GM12801 (cell line): ENCODE measurements around the gene DHRS4L2.

Source experiments
- TF ChIP-seq, protein P1 (sequence below): IDR thresholded peaks from one replicate; pipeline ENCODE4 v1.5.1; 2011; ENCODE audit warnings: control low read depth; ENCODE audit not compliant: insufficient read length; ENCODE audit errors: extremely low read depth

The DHRS4L2 gene

DNA sequence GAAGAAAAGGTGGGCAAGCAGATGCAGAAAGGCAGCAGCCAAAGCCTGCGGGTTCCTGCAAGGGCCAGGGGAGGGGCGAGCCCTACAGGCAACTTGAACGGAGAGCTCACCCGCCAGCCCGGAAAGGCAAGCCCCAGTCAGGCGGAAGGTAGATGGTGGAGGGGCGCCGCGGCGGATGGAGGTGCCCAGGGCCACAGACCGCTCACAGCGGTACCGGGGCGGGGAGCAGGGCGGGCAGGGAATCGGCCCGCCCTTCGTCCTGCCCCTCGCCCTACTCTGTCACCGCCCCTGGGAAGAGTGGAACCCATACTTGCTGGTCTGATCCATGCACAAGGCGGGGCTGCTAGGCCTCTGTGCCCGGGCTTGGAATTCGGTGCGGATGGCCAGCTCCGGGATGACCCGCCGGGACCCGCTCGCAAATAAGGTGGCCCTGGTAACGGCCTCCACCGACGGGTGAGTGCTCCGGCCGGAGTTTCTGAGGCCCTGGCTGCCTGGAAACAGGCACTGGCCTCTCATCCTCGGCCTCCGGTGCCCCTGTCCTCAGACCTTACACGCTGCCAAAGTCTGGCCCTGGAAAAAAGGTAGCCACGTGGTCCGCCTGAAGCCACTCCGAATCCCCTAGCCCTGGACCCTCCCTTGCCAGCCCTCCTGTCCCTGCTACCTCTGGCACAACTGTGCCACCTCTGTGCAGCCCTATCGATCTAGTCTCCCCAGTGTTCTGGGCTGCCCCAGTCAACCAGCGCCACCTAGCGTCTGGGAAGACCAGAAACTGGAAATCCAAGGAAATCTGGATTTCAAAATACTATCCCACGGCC, 35.1 kb upstream of the DHRS4L2 start, which contains the start of gene DHRS4:
Gene DHRS4 (plus strand): TSS at position 307 of the 815 bp plus-strand sequence. CDS start 19 bp downstream, at position 326.
- TF ChIP-seq, protein P1, sequence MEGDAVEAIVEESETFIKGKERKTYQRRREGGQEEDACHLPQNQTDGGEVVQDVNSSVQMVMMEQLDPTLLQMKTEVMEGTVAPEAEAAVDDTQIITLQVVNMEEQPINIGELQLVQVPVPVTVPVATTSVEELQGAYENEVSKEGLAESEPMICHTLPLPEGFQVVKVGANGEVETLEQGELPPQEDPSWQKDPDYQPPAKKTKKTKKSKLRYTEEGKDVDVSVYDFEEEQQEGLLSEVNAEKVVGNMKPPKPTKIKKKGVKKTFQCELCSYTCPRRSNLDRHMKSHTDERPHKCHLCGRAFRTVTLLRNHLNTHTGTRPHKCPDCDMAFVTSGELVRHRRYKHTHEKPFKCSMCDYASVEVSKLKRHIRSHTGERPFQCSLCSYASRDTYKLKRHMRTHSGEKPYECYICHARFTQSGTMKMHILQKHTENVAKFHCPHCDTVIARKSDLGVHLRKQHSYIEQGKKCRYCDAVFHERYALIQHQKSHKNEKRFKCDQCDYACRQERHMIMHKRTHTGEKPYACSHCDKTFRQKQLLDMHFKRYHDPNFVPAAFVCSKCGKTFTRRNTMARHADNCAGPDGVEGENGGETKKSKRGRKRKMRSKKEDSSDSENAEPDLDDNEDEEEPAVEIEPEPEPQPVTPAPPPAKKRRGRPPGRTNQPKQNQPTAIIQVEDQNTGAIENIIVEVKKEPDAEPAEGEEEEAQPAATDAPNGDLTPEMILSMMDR: no peak

DNA sequence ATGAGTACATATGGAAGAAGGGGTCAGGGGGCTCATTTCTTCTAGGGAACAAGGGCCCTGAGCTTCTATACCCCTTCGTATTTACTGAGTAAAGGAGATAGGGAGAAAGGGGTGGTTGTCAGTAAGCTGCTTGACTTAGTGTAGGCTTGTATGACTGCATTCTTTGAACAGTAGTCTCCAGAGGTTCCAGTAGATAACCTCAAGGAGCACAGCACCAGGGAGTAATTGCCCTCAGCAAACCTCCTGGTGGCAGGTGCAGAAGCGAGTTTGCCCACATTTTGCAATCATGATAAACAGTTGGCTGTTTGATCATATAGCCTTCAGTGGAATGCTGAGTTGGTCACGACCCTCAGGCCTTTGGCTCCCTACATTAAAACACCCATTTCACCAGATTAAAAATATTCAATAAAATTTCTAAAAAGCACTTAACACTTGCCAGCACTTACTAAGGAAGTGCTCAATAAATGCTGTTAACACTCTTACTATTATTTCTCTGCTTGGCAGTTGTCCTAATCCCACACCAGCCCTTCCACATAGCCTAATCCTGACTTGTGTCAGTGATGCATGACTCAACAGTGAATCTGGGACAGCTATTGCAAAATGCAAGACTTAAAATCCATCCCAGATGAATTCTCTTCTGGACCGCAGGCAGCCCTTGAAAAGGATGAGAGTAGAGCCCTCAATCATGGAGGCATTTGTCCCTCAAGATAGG, 3.7 kb upstream of the DHRS4L2 start:
- TF ChIP-seq, protein P1: no peak

DNA sequence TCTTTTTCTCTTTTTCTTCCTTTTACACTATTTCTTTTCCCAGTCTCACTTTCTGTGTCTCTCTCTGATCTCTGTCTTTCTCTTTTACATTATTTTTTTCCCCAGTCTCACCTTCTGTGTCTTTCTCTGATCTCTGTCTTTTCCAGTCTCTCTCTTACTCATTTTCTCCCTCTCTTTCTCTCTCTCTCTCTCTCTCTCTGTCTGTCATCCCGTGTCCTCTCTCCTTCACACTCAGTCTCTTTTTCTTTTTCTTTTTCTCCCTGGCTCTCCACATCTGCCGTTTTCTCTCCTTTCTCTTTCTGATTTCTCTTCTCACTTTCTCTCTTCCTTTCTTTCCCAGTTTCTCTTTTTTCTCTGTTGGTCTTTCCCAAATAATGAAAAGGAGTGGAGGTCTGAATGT, 22.3 kb downstream of the DHRS4L2 start:
- TF ChIP-seq, protein P1: no peak

DNA sequence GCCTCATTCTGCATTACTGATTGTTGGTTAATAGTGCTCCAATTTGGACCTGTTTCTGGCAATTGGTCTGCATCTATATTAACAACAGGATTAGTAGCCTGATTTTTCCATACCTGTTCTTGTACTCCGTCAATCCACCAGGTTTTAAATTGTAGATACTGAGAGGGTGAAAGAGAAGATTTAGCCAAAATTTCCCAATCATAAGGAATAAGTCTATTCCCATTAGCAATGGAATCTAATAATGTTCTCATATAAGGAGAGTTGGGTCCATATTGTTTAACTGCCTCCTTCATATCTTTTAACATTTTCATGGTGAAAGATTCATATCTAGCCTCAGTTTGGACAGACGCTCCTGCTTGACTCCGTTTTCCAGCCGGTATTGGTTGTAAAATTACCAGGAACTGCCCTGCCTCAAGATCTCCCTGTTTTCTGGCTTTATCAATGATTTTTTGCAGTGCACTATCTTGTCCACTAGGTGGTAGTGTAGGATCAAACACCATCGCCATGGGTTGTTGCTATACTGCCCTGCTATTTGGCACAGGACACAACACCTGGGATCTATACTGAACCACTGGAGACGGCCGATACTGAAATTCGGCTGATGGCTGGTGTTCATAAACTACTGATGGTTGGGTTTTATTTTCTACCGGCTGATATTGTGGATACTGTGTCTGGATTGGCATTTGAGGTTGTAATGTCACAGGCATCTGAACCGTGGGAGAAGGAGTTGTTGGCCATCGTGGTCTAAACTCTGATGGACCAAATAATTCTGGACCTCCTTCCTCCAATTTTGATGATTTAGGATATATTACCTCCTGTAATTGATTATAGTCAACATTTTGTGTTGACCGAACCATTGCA, 25.2 kb downstream of the DHRS4L2 start:
- TF ChIP-seq, protein P1: no peak

DNA sequence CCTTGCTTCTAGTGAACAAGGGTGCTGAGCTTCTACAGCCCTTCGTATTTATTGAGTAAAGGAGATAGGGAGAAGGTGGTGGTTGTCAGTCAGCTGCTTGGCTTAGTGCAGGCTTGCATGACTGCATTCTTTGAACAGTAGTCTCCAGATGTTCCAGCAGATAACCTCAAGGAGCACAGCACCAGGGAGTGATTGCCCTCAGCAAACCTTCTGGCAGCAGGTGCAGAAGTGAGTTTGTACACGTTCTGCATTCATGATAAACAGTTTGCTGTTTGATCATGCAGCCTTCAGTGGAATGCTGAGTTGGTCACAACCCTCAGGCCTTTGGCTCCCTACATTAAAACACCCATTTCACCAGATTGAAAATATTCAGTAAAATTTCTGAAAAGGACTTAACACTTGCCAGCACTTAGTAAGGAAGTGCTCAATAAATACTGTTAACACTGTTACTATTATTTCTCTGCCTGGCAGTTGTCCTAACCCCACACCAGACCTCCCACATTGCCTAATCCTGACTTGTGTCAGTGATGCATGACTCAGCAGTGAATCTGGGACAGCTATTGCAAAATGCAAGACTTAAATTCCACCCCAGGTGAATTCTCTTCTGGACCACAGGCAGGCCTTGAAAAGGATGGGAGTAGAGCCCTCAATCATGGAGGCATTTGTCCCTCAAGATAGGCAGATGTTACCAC, 44.1 kb downstream of the DHRS4L2 start:
- TF ChIP-seq, protein P1: no peak

DNA sequence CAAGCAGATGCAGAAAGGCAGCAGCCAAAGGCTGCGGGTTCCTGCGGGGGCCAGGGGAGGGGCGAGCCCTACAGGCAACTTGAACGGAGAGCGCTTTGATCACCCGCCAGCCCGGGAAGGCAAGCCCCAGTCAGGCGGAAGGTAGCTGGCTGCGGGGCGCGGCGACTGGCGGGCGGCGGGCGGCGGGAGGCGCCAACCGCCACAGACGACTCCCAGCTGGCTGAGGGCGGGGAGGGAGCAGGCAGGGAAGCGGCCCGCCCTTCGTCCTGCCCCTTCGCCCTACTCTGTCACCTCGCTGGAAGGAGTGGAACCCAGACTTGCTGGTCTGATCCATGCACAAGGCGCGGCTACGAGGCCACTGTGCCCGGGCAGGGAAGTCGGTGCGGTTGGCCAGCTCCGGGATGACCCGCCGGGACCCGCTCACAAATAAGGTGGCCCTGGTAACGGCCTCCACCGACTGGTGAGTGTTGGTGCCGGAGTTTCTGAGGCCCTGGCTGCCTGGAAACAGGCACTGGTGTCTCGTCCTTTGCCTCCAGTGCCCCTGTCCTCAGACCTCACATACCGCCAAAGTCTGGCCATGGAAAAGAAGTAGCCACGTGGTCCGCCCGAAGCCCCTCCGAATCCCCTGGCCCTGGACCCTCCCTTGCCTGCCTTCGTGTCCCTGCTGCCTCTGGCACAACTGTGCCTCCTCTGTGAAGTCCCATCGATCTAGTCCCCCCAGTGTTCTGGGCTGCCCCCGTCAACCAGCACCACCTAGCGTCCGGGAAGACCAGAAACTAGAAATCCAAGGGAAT, 47.6 kb downstream of the DHRS4L2 start:
- TF ChIP-seq, protein P1: no peak
